Peyer's patch (tissue), 4 donors: ENCODE measurements around the gene COL4A5. TPM values are rescaled to one million over a fixed set of nuclear protein-coding genes. Genes with fewer than 3 reads are reported as not detected.
A peak's percentile ranks its signal among the peaks of the same experiment; 100 is the strongest.

Source experiments
- DNase-seq, 3 donors: peaks; one replicate each; pipeline ENCODE4 v3.0.0-alpha.2; 2017 to 2019
- H3K27ac ChIP-seq, 4 donors: fragments of 200-600 bp; sonication (generic); one replicate each; pipeline ENCODE4 v1.5.1; 2016 to 2019
- H3K27me3 ChIP-seq, 2 donors: fragments of 200-600 bp; sonication (generic); one replicate each; pipeline ENCODE4 v1.5.1; 2019
- H3K36me3 ChIP-seq, 3 donors: fragments of 200-600 bp; sonication (generic); one replicate each; pipeline ENCODE4 v1.5.1; 2016 to 2019
- H3K4me1 ChIP-seq, 4 donors: fragments of 200-600 bp; sonication (generic); one replicate each; pipeline ENCODE4 v1.5.1; 2016 to 2019
- H3K4me3 ChIP-seq, 4 donors: fragments of 200-600 bp; sonication (generic); 1 replicate in 3 of 4; 2 replicates in 1 of 4; pipeline ENCODE4 v1.5.1; 2016 to 2019; ENCODE audit warnings: mild to moderate bottlenecking in 1 of 4
- H3K9me3 ChIP-seq, 4 donors: fragments of 200-600 bp; sonication (generic); one replicate each; pipeline ENCODE4 v1.5.1; 2016 to 2019; ENCODE audit warnings: mild to moderate bottlenecking in 1 of 4
- POLR2A ChIP-seq, 2 donors: fragments of 450-650 bp; IDR thresholded peaks; one replicate each; pipeline ENCODE4 v1.5.1; 2017; ENCODE audit warnings: antibody characterized with exemption in 2 of 2, mild to moderate bottlenecking in 2 of 2, moderate library complexity in 2 of 2
- total RNA-seq, 4 donors: library from RNA; depleted of rRNA; stranded (reverse); fragments of >200 nt; gene quantifications; one replicate each; pipeline ENCODE4 v1.1.0, GENCODE V29; 2016
- TF ChIP-seq, protein P1 (sequence below), 6 experiments: fragments of 450-650 bp in 4 of 6; fragments of 200-600 bp in 2 of 6; sonication (generic) in 1 of 6; IDR thresholded peaks; one replicate each; pipeline ENCODE4 v1.5.1; 2017 to 2019; ENCODE audit warnings: antibody characterized with exemption in 6 of 6, mild to moderate bottlenecking in 3 of 6, moderate library complexity in 1 of 6

The COL4A5 gene
- total RNA-seq, 4 donors from 2014 or later, result 1.2 to 18.2 (median 8.1) TPM

DNA sequence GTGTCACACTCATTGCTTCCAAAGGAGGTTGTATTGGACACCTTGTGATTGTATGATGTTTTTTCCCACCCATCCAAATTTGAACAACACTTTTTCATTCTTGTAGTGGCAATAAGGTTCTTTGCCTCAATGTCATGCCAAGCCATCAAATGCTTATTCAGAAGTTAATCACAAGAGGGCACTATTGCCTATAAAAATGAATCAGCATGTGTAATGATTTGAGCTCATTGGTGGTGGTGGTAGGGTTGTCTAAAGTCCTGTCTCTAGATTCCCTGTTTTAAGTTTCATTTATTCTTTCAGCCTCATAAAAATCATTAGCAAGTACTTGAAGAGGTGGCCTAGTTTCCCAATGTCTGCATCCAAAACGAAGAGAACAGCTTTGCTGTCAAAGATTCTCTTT, 259.7 kb downstream of the COL4A5 start:
- Histone ChIP-seq H3K4me3 (no peak overlapping the region), H3K27ac (no peak overlapping the region), H3K9me3 (no peaks in the 10 kb centered on the region), H3K36me3 (no peaks in the 10 kb centered on the region), H3K4me1 (no peaks in the 10 kb centered on the region), H3K27me3 (no peaks in the 10 kb centered on the region)
- no peak for DNase-seq
- TF ChIP-seq, protein P1, sequence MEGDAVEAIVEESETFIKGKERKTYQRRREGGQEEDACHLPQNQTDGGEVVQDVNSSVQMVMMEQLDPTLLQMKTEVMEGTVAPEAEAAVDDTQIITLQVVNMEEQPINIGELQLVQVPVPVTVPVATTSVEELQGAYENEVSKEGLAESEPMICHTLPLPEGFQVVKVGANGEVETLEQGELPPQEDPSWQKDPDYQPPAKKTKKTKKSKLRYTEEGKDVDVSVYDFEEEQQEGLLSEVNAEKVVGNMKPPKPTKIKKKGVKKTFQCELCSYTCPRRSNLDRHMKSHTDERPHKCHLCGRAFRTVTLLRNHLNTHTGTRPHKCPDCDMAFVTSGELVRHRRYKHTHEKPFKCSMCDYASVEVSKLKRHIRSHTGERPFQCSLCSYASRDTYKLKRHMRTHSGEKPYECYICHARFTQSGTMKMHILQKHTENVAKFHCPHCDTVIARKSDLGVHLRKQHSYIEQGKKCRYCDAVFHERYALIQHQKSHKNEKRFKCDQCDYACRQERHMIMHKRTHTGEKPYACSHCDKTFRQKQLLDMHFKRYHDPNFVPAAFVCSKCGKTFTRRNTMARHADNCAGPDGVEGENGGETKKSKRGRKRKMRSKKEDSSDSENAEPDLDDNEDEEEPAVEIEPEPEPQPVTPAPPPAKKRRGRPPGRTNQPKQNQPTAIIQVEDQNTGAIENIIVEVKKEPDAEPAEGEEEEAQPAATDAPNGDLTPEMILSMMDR (IDR thresholded peaks at IDR 0.05), result peak in 2 of 6 experiments; percentile 28 to 31
- TF ChIP-seq POLR2A (IDR thresholded peaks at IDR 0.05), result no peak

- Histone ChIP-seq H3K4me3 (no peak overlapping the region), H3K27ac (no peak overlapping the region), H3K36me3 (no peaks in the 10 kb centered on the region), H3K27me3 (no peaks in the 10 kb centered on the region), H3K9me3 (no peaks in the 10 kb centered on the region), H3K4me1 (no peaks in the 10 kb centered on the region)
- no peak for TF ChIP-seq POLR2A (IDR thresholded peaks at IDR 0.05)
- TF ChIP-seq, protein P1 (IDR thresholded peaks at IDR 0.05), result no peak
- DNase-seq, result no peak
Measured at GRCh38 chrX:108701633-108702032, 262.0 kb downstream of the COL4A5 start.

- H3K4me1 ChIP-seq, result no peaks in the 10 kb centered on the region
- no peaks in the 10 kb centered on the region for H3K27me3 ChIP-seq
- no peaks in the 10 kb centered on the region for H3K36me3 ChIP-seq
- TF ChIP-seq, protein P1 (IDR thresholded peaks at IDR 0.05), result no peak
- TF ChIP-seq POLR2A (IDR thresholded peaks at IDR 0.05), result no peak
- no peak overlapping the region for H3K4me3 ChIP-seq
- H3K9me3 ChIP-seq, result no peaks in the 10 kb centered on the region
- no peak overlapping the region for H3K27ac ChIP-seq
- no peak for DNase-seq
Measured at GRCh38 chrX:108702530-108702929, 262.9 kb downstream of the COL4A5 start.

- no peaks in the 10 kb centered on the region for H3K27me3 ChIP-seq
Measured at GRCh38 chrX:108704839-108705238, 265.2 kb downstream of the COL4A5 start.

GRCh38 chrX:108712886-108713285, 273.2 kb downstream of the COL4A5 start:
- no peaks in the 10 kb centered on the region for H3K27me3 ChIP-seq
- DNase-seq, result no peak
- H3K9me3 ChIP-seq, result no peaks in the 10 kb centered on the region
- H3K4me3 ChIP-seq, result no peak overlapping the region
- no peaks in the 10 kb centered on the region for H3K36me3 ChIP-seq
- no peak overlapping the region for H3K27ac ChIP-seq
- H3K4me1 ChIP-seq, result no peaks in the 10 kb centered on the region
- TF ChIP-seq, protein P1 (IDR thresholded peaks at IDR 0.05), result no peak
- TF ChIP-seq POLR2A (IDR thresholded peaks at IDR 0.05), result no peak

More at GRCh38 chrX:108704839-108705238, 265.2 kb downstream of the COL4A5 start:
- TF ChIP-seq POLR2A (IDR thresholded peaks at IDR 0.05), result no peak
- TF ChIP-seq, protein P1 (IDR thresholded peaks at IDR 0.05), result no peak
- H3K36me3 ChIP-seq, result no peaks in the 10 kb centered on the region
- no peak for DNase-seq
- no peaks in the 10 kb centered on the region for H3K4me1 ChIP-seq
- H3K9me3 ChIP-seq, result no peaks in the 10 kb centered on the region
- H3K27ac ChIP-seq, result no peak overlapping the region
- no peak overlapping the region for H3K4me3 ChIP-seq

GRCh38 chrX:108722561-108722960, 282.9 kb downstream of the COL4A5 start:
- Histone ChIP-seq H3K27me3 (no peaks in the 10 kb centered on the region), H3K27ac (no peak overlapping the region), H3K4me3 (no peak overlapping the region), H3K36me3 (no peaks in the 10 kb centered on the region), H3K4me1 (no peaks in the 10 kb centered on the region), H3K9me3 (no peaks in the 10 kb centered on the region)
- no peak for DNase-seq
- TF ChIP-seq, protein P1 (IDR thresholded peaks at IDR 0.05), result no peak
- no peak for TF ChIP-seq POLR2A (IDR thresholded peaks at IDR 0.05)
